GM21619 (cell line): ENCODE results near the gene RASSF7.

Experiments
- ATAC-seq: cut with Tn5 transposase; IDR thresholded peaks from one replicate; pipeline ENCODE4 v1.9.1; 2021; ENCODE audit not compliant: unreplicated experiment

RASSF7 gene

DNA sequence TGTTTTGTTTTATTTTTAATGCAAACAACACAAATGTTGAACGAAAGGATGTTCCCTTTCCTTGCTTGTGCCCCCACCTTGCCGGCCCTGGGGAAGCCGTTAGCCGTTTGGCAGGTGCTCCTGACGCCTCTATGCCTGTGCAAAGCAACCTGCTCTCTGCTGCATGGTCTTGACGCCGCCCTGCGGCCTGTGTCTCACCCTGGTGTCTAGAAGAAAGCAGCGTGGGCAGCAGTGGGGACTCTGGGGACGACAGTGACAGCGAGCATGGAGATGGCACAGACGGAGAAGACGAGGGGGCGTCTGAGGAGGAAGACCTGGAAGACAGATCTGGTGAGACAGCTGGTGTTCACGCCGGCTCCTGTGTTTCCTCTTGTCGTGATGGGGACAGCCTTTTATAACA, 21.0 kb downstream of the RASSF7 start:
- ATAC-seq, result no peak

DNA sequence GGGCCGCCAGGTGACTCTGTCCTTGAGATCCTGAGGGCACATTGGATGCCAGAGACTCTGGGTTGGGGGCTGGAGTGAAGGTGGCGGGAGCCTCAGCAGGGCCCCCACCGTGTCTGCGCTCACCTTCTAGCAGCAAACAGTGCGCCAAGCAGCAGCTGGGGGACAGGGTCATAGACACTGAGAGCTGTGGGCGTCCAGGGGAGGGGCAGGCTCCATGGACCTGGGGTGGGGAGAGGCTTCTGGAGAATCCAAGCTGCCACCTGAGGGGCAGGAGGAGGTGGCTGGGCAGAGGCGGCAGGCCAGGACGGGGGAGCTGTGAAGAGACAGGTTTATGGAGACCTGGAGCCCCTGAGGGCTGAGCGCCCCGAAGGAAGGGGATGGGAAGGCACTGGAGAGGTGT, 23.5 kb downstream of the RASSF7 start:
- no peak for ATAC-seq

DNA sequence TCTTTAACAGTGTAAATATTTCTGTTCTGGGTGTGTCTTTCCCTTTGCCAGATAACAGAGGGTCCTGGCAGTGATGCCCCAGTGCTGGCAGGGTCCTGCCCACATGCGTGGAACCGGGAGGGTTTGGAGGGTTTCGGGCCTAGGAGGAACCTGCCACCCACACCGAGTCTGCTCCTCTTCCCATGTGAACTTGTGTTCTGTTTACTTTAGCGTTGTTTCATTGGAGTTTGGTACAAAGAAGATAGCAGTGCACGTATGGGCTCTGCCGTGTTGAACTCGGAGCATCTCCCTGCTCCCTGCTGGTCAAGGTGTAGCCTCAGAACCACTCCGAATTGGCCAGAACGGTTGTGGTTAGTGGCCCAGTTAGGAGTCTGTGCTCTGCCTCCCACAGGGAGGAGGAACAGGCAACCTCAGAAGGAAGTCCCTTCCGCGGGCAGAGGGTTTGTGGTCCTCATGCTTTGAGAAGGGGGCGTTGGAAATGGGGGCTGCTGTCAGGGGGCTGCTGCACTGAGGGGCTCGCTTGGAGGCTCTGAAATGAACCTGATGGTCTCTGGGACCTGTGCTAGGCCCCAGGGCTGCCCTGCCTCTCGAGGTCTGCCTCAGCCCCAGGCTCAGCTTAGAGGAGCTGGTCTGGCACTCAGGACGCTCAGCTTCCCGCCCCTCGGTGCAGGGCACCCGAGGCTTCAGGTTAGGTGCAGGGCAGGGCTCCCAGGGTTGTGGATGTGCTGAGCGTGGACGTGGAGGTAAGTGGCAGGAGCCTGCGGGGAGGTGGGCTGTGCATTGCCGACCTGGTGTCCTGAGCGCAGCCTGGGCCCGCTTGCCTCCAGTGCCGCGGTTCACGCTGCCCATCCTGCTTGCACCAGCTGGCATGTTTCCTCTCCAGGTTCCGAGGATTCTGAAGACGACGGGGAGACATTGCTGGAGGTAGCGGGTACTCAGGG, 25.9 kb downstream of the RASSF7 start:
- no peak for ATAC-seq

DNA sequence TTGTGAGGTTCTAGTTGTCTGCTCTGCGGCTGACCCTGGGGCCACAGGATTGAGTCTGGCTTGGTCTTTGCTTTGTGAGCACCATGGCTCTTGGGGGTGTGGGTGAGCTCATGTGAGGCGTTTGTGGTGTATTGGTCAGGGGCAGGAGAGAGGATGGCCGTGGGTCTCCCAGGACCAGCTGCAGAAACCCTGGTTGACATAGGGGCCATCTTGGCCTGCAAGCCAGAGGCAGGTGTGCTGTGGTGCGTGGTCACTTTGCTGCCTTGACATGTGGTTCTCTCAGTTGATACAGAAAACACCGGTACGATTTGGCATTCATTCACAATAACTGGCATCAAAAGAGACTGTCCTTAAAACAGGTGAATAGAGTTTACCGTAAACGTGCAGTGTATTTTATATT, 26.8 kb downstream of the RASSF7 start:
- no peak for ATAC-seq

DNA sequence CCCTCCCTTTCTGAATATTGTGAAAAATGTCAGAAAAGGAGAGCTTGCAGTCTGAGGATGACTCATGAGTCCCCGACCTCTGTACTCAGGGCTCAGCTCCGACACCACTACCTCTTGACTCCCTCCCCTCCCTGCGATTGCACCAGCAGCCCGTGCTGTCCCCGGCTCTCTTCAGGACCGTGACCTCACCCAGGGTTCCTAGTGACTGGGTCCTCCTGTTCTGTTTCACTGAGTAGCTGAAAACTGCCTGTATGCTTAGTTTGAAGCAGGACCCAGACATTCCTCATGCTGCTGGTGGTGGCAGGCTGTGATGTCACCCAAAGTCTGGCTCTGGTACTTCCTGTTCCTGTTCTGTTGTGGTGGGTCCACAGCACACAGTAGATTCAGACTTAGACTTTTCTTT, 27.2 kb downstream of the RASSF7 start:
- ATAC-seq, result no peak

DNA sequence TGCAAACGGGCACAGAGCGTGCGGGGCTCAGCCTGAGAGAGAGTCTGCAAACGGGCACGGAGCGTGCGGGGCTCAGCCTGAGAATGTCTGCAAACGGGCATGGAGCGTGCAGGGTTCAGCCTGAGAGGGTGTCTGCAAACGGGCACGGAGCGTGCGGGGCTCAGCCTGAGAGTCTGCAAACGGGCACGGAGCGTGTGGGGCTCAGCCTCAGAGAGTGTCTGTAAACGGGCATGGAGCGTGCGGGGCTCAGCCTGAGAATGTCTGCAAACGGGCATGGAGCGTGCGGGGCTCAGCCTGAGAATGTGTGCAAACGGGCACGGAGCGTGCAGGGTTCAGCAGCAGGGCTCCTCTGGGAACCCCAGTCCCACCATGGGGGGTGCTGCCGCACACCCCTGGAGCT, 29.0 kb downstream of the RASSF7 start:
- ATAC-seq, result no peak

DNA sequence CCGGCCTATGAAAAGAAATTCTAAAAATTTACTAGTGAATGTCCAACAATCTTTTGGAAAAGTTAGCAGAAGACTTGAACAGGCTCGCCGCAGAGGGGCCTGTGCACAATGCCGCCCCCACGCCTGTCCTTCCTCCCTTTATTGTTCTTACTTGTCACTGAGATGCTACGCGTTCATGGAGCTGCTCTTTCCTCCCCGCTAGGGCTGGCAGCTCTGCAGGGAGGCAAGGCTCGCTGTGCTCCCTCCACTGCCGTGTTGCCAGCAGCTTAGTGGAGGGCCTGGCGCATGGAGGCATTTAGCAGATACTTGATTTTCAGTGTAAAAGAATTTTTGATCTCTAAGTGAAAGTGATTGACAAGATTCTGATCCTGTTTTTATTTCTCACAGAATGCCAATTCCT, 30.2 kb downstream of the RASSF7 start:
- no peak for ATAC-seq

DNA sequence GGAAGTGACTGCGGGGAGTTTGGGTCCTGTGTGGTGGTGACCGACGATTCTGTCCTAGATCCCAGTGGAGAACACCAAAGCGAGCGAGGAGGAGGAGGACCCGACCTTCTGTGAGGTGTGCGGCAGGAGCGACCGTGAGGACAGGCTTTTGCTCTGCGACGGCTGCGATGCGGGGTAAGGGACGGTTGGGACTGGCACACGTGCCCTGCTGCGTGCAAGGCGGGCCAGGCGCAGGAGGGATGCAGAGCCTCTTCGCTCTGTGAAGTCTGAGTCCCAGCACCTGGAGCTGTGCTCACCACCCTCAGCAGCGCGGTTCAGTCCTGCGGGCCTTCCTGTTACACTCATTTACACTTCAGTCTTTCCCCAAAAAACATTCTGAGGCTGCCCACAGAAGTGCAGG, 31.7 kb downstream of the RASSF7 start:
- ATAC-seq, result no peak

DNA sequence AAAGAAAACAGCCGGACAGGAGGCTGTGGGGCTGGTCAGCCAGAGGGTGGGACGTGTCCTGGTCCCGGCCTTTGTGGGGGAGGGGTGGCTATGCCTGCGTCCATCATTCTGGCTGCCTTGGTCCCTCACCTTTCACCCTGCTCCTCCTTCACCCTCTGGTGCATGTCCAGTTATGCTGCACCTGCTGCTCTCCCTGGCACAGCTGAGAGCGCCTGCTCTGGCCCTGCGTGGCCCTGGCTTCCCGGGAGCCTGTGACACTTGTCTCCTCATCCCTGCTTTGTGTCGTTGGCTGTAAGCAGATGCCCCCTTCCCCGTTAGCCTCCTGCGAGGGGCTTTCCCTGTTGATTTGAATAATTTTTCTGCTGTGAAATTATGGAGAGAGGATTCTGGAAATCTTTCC, 32.1 kb downstream of the RASSF7 start:
- ATAC-seq, result no peak

DNA sequence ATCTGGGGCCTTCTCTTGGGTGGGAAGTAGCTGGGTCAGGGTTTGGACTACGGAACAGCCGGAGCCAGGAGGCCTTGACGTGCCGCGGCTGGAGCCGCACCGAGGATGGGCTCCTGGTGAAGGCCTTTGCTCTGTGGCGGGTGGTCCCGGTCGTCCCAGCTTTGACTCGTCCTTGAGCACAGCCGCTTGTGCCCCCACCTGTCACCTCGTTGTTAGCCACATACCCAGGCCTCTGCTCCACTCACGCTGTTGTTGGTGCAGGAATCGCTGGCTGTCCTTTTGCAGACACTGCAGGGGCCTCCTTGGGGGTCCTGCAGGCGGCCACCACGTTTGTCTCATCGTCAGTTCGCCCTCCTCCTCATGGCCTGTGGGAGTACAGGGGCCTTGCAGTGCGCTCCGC, 32.6 kb downstream of the RASSF7 start:
- no peak for ATAC-seq

DNA sequence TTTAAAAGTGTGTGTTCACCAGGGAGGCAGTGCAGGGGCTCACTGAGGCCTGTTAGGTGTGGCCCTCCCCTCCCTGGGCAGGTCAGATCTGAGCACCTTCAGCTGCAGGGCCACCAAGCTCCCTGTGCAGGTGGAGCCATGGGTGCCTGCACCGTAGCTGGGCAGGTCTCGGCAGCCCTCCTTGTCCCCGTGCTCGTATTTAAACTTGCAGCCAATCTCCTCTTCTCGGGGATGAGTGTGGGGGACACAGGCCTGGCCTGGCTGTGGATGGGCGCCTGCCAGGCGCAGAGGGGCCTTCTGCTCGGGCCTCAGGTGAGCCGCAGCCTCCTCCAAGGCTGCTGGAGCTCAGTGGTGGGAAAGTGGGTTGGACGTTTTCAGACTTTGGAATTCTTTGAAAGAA, 34.6 kb downstream of the RASSF7 start:
- ATAC-seq, result no peak

DNA sequence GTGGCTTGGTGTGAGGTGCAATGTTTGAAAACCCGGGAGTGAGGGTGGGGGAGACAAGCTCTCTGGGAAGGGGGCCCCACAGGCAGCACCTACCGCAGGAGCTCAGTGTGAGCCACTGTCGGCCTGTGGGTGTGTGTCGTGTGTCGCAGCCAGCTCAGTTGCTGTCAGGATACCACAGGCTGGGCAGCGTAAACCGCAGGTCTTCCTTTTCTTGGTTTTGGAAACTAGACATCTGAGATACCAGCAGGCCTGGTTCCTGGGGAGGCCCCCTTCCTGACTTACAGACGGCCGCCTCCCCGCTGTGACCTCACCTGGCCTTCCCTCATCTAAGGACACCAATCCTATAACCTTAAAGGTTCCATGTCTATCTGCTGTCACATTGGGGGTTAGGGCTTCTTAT, 35.6 kb downstream of the RASSF7 start:
- no peak for ATAC-seq

DNA sequence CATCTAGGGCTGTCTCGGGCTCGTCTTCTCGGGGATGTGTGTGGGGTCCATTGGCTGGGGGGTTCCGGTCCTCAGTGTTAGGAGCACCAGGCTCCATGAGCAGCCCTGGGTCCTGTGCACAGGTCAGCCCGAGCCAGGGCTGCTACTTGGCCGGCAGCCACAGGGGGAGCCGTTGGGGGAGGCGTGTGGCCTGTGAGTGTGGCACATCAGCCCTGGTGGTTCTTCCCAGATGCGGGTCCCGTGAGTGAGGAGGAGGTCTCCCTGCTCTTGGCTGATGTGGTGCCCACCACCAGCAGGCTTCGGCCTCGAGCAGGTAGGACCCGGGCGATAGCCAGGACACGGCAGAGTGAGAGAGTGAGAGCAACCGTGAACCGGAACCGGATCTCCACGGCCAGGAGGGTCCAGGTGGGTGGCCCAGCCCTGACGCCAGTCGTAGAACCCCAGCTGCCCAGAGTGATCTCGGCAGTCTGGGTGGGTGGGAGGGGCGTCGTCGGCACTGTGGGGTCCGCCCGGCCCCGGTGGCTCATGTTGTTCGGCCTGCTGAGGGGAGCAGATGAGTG, 36.5 kb downstream of the RASSF7 start:
- no peak for ATAC-seq

DNA sequence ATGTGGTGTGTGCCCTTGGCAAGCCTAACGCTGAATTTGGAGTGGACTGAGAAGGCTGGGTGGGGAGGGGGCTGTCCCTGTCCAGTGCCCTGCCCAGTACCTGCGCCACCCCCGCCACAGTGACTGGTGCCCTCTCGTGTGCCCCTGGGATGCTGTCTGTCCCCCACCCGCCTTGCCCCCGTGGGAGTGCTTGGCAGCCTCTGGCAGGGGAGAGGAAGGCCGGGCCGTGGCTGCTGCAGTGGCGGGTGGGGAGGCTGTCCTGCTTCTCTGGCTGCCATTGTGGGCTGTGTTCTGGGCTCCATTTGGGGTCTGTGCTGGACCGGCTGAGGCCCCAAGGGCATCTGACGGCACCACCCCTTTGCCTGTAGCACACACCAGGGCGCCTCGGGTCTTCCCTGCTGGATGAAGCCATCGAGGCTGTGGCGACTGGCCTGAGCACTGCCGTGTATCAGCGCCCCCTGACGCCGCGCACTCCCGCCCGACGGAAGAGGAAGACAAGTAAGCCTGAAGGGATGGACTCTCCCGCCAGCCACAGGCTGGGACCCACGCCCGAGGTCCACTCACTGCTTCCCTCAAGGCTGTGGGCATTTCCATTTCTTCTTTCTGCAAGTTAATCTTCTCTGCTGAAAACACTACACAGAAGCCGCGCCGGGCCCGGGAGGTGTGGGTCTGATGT, 37.4 kb downstream of the RASSF7 start:
- no peak for ATAC-seq

DNA sequence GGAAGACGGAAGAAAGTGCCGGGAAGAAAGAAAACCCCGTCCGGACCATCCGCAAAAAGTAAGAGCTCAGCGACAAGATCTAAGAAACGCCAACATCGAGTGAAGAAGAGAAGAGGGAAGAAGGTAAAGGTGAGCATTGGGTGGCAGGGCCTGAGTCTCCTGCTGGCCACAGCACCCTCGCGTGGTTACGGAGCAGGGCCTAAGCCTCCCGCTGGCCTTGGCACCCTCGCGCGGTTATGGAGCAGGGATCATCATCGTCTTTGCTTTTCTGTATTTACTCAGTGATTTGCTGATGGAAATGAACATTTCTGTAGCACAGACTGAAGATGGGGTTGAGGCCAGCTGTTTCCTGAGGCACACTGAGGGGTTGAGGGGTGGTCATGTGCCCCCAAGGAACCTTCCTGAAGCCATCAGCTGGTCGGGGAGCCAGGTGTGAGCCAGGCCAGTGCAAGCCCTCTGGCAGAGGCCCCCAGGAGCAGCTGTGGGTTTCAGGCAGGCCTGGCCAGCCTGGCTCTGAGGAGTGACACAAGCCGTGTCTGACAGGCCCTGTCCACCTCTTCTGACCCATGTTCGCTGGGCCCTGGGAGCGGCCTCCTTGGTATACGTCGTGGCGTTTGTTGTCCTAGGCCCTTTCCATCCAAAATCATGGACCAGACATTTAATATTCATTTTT, 40.9 kb downstream of the RASSF7 start:
- no peak for ATAC-seq

DNA sequence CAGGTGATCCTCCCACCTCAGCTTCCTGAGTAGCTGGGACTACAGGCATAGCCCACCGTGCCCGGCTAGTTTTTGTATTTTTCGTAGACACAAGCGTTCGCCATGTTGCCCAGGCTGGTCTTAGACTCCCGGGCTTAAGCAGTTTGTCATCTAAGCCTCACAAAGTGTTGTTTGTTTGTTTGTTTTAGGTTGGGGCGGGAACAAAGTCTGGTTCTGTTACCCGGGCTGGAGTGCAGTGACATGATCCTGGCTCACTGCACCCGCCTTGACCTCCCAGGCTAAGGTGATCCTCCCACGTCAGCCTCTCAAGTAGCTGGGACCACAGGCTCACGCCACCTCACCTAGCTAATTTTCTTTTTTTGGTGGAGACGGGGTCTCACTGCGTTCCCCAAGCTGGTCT, 42.4 kb downstream of the RASSF7 start:
- ATAC-seq, result no peak

DNA sequence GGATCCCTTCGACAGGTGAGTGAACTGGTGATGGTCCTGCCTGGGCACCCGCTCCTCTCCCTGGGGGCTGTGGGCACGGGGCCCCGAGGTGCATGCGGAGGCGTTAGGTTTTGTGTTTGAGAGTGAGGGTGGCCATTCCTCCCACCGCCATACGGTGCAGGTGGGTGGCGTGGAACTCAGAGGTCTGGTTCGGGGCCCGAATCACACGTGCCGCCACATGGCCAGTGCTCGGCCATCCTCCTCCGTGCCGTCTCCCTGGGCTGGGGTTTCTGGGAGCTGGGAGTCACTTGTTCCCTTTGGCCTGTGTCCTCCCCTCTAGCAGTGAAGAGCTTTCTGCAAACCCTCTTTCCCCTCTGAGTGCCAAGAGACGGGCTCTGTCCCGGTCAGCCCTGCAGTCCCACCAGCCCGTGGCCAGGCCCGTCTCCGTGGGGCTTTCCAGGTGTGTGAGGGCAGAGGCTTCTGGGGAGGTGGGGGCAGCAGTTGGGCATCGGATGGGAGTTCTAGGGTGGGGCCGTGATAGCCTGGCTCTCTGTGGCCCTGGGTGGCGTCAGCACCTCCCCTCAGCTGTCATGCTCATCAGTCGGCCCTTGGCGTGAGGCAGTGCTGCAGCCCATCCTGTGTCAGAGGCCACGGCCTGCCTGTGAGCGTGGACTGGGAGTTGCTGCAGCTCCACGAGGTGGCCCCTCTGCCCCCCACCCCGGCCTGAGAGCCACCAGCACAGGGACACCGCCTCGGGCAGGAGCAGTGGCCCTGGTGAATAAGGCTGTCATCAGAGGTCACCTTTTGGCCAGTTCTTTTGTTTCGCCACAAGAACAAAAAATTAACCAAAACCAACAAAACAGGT, 44.7 kb downstream of the RASSF7 start:
- ATAC-seq, result no peak

DNA sequence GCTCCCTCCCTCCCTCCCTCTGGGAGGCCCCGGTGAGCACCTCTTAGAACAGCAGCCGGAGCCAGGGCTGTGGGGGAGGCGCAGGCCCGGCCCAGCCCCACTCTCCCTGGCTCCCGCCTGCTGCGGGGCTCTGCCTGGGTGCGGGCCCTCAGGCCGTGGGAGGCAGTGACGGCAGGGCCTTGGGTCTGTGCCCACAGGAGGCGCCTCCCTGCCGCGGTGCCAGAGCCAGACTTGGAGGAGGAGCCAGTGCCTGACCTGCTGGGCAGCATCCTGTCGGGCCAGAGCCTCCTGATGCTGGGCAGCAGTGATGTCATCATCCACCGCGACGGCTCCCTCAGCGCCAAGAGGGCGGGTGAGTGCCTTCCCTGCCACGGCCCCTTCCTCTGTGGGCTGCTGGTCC, 45.5 kb downstream of the RASSF7 start:
- no peak for ATAC-seq

DNA sequence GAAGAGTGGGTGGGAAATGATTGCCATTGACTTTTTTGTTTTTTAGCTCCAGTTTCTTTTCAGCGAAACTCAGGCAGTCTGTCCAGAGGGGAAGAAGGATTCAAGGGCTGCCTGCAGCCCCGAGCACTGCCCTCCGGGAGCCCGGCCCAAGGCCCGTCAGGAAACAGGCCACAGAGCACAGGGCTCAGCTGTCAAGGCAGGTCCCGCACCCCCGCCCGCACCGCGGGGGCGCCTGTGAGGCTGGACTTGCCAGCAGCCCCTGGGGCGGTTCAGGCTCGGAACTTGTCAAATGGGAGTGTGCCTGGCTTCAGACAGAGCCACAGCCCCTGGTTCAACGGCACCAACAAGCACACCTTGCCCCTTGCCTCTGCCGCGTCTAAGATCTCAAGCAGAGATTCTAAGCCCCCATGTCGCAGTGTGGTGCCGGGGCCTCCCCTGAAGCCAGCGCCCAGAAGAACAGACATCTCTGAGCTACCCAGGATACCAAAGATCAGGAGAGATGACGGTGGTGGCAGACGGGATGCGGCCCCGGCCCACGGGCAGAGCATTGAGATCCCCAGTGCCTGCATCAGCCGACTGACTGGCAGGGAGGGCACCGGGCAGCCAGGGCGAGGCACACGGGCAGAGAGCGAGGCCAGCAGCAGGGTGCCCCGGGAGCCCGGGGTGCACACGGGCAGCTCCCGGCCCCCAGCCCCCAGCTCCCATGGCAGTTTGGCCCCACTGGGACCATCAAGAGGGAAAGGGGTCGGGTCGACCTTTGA, 46.4 kb downstream of the RASSF7 start:
- ATAC-seq, result no peak
